Stomach (tissue), 9 donors: ENCODE results near the gene KCNIP3. TPM values are rescaled to one million over a fixed set of nuclear protein-coding genes. Genes with fewer than 3 reads are reported as not detected.

Experiments used
- DNase-seq, 2 donors: peaks; one replicate each; pipeline versions ENCODE4 v3.0.0 to v3.0.0-alpha.2; 2013 to 2019
- H3K27ac ChIP-seq, 5 donors: fragments of 200-600 bp in 4 of 5; sonication (generic) in 4 of 5; one replicate each; pipeline ENCODE4 v1.5.1; 2013 to 2019; ENCODE audit warnings: mild to moderate bottlenecking in 1 of 5, moderate library complexity in 1 of 5
- H3K27me3 ChIP-seq, 3 donors: fragments of 200-600 bp; sonication (generic); one replicate each; pipeline ENCODE4 v1.5.1; 2017 to 2019; ENCODE audit warnings: mixed run types in 1 of 3
- H3K36me3 ChIP-seq, 4 donors: fragments of 200-600 bp; sonication (generic); 1 replicate in 3 of 4; 2 replicates in 1 of 4; pipeline ENCODE4 v1.5.1; 2016 to 2019
- H3K4me1 ChIP-seq, 4 donors: fragments of 200-600 bp; sonication (generic); one replicate each; pipeline ENCODE4 v1.5.1; 2016 to 2019
- H3K4me3 ChIP-seq, 4 donors: fragments of 200-600 bp; sonication (generic) in 3 of 4; one replicate each; pipeline ENCODE4 v1.5.1; 2016 to 2019; ENCODE audit warnings: mild to moderate bottlenecking in 1 of 4
- H3K9me3 ChIP-seq, 4 donors: fragments of 200-600 bp; sonication (generic); one replicate each; pipeline ENCODE4 v1.5.1; 2016 to 2019
- CTCF ChIP-seq, 7 experiments: fragments of 450-650 bp in 4 of 7; fragments of 200-600 bp in 3 of 7; sonication (generic) in 3 of 7; IDR thresholded peaks; one replicate each; pipeline ENCODE4 v1.5.1; 2016 to 2019; ENCODE audit warnings: antibody characterized with exemption in 7 of 7, control low read depth in 2 of 7, mild to moderate bottlenecking in 1 of 7
- EP300 ChIP-seq: sonication (generic); formaldehyde crosslinking; IDR thresholded peaks from one replicate; pipeline ENCODE4 v1.6.1; 2017; ENCODE audit warnings: antibody characterized with exemption
- POLR2A ChIP-seq, 4 donors: fragments of 450-650 bp; IDR thresholded peaks; one replicate each; pipeline ENCODE4 v1.6.1; 2016; ENCODE audit warnings: antibody characterized with exemption in 4 of 4, control low read depth in 2 of 4, mild to moderate bottlenecking in 1 of 4, moderate library complexity in 1 of 4
- POLR2AphosphoS5 ChIP-seq, 3 donors: sonication (generic); formaldehyde crosslinking; IDR thresholded peaks; one replicate each; pipeline ENCODE4 v1.6.1; 2016; ENCODE audit warnings: antibody characterized with exemption in 3 of 3
- WGBS, 5 donors: extraction: QIAGEN DNeasy Blood & Tissue Kit in 3 of 5; methylation state at CpG; one replicate each; pipeline versions ENCODE4 v1.1.5 to v1.1.7; 2013 to 2018; 5-methylcytosine and 5-hydroxymethylcytosine counted together
- intact Hi-C: fragments of 100-400 bp; cut with DNase I; formaldehyde crosslinking; loops from one replicate; pipeline ENCODE4 v1.15.1; 2023; ENCODE audit warnings: low total_unique reads
- polyA plus RNA-seq, 3 donors: library from polyadenylated mRNA; stranded (reverse); fragments of 200-250 nt; gene quantifications; one replicate each; pipeline ENCODE4 v1.2.3, GENCODE V29; 2013
- total RNA-seq, 5 donors: library from RNA; depleted of rRNA; stranded (reverse); fragments of >200 nt; gene quantifications; one replicate each; pipeline versions ENCODE4 v1.1.0 to v1.2.3, GENCODE V29; 2014 to 2016
- donor health status: healthy with polysubstance abuse.
- donor health status: Bipolar disorder and iron deficiency.
- donor health status: healthy.

KCNIP3 gene
- total and polyA plus RNA-seq, 8 donors, result 1.3 to 4.4 (median 2.7) TPM; not detected in 2

GRCh38 chr2:95392320-95392719, 95.2 kb downstream of the KCNIP3 start:
- peaks cover 0 to 11% (median 0%) of the 10 kb centered on the region in 3 donors for H3K27me3 ChIP-seq
- H3K36me3 ChIP-seq, result no peaks in the 10 kb centered on the region
- no peak for TF ChIP-seq POLR2A (IDR thresholded peaks at IDR 0.05)
- no peak for TF ChIP-seq POLR2AphosphoS5 (IDR thresholded peaks at IDR 0.05)
- no peak for TF ChIP-seq EP300
- TF ChIP-seq CTCF (IDR thresholded peaks at IDR 0.05), result no peak
- no peak overlapping the region for H3K27ac ChIP-seq
- no peaks in the 10 kb centered on the region for H3K9me3 ChIP-seq
- DNase-seq, result no peak
- intact Hi-C loops, result no loop called here
- 68 to 86% (median 82%) methylated on average over 6 of the region's 6 CpGs for WGBS, 5 donors
- peaks cover 5 to 24% (median 14%) of the 10 kb centered on the region in 4 donors for H3K4me1 ChIP-seq
- H3K4me3 ChIP-seq, result no peak overlapping the region

DNA sequence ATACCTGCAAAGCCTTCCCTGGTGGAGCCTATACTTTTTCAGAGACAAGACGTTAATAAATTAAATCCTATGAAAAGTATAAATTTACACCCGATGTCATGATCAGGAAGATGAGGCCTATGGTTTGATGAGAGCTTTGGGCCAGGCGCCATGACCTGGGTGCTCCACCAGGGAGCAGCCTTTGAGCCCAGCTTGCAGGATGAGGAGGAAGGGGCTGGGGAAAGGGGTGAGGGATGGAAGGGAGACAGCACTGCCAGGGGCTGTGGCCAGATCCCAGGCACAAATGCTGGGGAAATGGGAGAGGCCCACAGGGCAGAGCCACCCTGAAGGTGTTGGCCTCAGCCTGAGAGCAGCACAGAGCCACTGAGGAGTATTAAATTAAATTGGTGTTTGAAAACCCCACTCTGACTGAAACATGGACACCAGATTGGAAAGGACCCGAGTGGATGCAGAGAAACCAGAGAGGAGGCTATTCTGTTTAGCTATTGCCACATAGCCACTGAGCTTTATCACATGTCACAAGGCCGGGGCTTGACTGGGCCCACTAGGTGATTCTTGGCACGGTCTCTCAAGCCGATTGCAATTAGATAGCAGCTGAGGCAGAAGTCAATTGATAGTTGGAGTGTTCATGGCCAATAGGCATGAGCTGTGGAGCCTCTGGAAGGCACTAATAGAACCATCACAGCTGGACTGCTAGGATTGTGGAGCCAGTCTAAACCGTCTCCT, 95.7 kb downstream of the KCNIP3 start:
- intact Hi-C loops, result no loop called here
- peaks cover 0 to 11% (median 0%) of the 10 kb centered on the region in 3 donors for H3K27me3 ChIP-seq
- 64 to 75% (median 67%) methylated on average over 8 of the region's 8 CpGs for WGBS, 5 donors
- H3K27ac ChIP-seq, result no peak overlapping the region
- H3K9me3 ChIP-seq, result no peaks in the 10 kb centered on the region
- no peaks in the 10 kb centered on the region for H3K36me3 ChIP-seq
- H3K4me1 ChIP-seq, result peaks cover 5 to 24% (median 14%) of the 10 kb centered on the region in 4 donors
- no peak for DNase-seq
- TF ChIP-seq CTCF (IDR thresholded peaks at IDR 0.05) (no peak), POLR2A (IDR thresholded peaks at IDR 0.05) (no peak), POLR2AphosphoS5 (IDR thresholded peaks at IDR 0.05) (no peak)
- no peak overlapping the region for H3K4me3 ChIP-seq

- no peak overlapping the region for H3K27ac ChIP-seq
- DNase-seq, result no peak
- H3K36me3 ChIP-seq, result no peaks in the 10 kb centered on the region
- H3K4me3 ChIP-seq, result no peak overlapping the region
- WGBS, 5 donors, result 88 to 96% (median 89%) methylated on average over 6 of the region's 6 CpGs
- peaks cover 0 to 2% (median 0%) of the 10 kb centered on the region in 3 donors for H3K27me3 ChIP-seq
- peaks cover 5 to 22% (median 13%) of the 10 kb centered on the region in 4 donors for H3K4me1 ChIP-seq
- H3K9me3 ChIP-seq, result no peaks in the 10 kb centered on the region
- TF ChIP-seq EP300, result no peak
- TF ChIP-seq CTCF (IDR thresholded peaks at IDR 0.05), result no peak
- no peak for TF ChIP-seq POLR2A (IDR thresholded peaks at IDR 0.05)
- no peak for TF ChIP-seq POLR2AphosphoS5 (IDR thresholded peaks at IDR 0.05)
- intact Hi-C loops, result no loop called here
Observed at GRCh38 chr2:95393901-95394300, 96.8 kb downstream of the KCNIP3 start.

DNA sequence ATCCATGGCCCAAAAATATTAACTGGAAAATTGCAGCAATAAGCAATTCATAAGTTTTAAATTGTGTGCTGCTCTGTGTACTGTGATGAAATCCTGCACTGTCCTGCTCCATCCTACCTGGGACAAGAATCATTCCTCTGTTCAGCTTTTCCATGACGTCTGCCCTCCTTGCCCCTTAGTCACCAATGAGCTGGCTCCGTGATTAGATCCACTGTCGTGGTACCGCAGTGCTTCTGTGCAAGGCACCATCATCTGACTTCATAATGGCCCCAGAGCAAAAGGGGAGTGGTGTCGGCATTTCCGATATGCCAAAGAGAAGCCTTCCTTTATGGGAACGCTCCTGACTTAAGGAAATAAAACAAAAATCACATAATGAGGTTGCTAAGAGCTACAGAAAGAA, 101.9 kb downstream of the KCNIP3 start:
- WGBS, 5 donors, result 94 to 95% (median 95%) methylated on average over 7 of the region's 7 CpGs
- no peak for DNase-seq
- peaks cover 18 to 26% (median 24%) of the 10 kb centered on the region in 4 donors for H3K4me1 ChIP-seq
- no peaks in the 10 kb centered on the region for H3K36me3 ChIP-seq
- no peaks in the 10 kb centered on the region for H3K9me3 ChIP-seq
- intact Hi-C loops, result no loop called here
- H3K4me3 ChIP-seq, result no peak overlapping the region
- no peak for TF ChIP-seq CTCF (IDR thresholded peaks at IDR 0.05)
- no peak for TF ChIP-seq EP300
- no peak for TF ChIP-seq POLR2AphosphoS5 (IDR thresholded peaks at IDR 0.05)
- H3K27ac ChIP-seq, result no peak overlapping the region
- no peaks in the 10 kb centered on the region for H3K27me3 ChIP-seq
